Left kidney (tissue), 2 donors: ENCODE measurements around the gene ACTG2. TPM values are rescaled to one million over a fixed set of nuclear protein-coding genes. Genes with fewer than 3 reads are reported as not detected.
A peak's percentile ranks its signal among the peaks of the same experiment; 100 is the strongest.
"Not testable (repeated sequence)": the region's sequence is repeated elsewhere in the genome, so short reads cannot be mapped to it uniquely, and the experiment has no call there.

Experiments used
- DNase-seq: peaks from one replicate; pipeline ENCODE4 v3.0.0-alpha.2; 2013
- polyA plus RNA-seq: library from polyadenylated mRNA; unstranded; fragments of 120-200 nt; gene quantifications from one replicate; pipeline ENCODE4 v1.2.1, GENCODE V29; 2013; ENCODE audit not compliant: insufficient read length

The ACTG2 gene
- polyA plus RNA-seq, 1 donor: 0.40 TPM

DNA sequence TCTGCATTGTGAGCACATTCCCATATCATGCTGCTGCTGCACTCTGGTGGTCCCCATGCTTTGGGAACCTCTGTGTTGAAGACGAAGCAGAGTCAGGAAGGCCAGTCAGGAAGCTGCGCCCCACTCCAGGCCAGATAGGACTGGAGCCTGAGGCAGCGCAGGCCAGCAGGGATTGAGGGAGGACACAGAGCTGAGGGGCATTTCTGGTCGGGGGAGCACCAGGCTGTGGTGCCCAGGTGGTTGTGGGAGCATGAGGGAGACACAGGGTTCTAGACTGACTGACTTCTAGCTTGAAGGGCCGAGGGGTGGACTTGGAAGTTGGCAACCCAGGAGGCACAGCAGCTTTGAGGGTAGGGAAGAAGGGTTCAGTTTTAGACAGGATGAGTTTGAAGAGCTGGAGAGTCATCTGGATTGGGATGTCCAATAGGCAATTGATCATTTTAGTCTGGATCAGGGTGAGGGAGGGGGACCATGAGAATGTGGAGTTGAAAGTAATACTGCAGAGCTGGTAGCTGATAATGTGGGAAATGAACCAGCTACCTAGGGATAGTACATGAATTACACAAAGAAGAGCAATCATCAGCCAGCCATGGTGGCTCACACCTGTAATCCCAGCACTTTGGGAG, 1.4 kb upstream of the ACTG2 start:
- DNase-seq: no peak

DNA sequence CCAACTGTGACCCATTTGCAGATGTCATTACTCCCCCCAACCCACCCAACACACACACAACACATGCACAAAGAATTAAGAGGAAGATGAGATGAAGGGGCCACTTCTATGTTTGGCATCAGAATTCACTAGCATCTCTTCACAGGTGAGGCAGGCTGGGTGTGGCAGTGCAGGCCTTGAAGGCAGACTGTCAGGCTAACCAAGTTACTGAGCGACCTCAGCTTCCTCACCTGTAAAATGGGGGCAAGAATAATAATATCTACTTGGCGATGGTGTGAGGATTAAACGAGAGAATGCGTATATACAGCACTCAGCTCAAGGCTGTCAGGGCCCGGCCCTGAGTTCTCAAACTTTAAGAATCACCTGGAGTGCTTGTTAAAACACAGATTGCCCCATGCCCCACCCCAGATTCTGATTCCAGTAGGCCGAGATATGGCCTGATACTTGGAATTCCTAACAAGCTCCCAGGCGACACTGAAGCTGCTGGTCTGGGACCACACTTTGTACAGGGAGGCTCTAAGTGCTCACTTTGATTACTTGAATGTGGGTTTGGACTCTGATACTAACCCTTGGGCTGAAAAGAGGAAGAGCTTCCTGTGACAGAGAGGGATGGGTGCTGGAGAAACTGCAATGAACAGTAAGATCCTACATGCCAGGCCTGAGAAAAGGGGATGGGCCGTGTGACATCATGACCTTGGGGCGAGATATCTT, 1.1 kb downstream of the ACTG2 start:
- DNase-seq: no peak

DNA sequence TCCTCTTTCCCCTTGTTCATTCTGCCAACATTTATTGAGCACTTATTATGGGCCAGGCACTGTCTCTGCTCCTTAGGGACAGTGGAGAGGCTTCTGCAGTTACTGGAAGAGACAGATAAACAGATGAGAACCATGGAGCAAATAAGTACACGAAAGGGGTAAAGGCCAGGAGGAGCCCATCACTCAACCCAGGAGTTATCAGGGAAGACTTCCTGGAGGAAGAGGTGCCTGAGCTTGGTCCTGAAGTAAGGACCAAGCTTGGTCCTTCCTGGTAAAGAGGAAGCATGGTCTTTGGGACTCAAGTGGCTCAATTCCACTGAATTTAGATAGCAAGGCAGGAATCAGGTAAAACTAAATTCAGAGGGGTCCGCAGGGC, 1.7 kb downstream of the ACTG2 start:
- no peak for DNase-seq

DNA sequence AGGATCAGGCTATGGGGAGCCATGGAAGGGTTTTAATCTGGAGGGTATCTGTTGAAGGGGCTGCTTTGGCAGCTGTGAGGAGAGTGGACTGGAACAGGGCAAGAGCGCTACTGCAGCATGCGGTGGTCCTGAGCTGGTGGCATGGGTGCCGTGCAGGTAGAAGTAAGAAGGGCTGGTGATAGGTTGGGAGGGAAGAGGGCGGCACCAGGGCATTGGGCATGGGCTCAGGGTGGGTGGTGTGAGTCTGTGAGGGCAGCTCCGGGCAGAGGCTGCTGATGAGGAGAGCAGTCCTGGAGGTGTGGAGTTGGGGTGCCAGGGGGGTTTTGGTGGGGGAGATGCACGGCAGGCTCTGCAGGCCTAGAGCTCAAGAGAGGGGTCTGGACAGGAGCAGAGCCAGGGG, 2.1 kb downstream of the ACTG2 start:
- DNase-seq: no peak

DNA sequence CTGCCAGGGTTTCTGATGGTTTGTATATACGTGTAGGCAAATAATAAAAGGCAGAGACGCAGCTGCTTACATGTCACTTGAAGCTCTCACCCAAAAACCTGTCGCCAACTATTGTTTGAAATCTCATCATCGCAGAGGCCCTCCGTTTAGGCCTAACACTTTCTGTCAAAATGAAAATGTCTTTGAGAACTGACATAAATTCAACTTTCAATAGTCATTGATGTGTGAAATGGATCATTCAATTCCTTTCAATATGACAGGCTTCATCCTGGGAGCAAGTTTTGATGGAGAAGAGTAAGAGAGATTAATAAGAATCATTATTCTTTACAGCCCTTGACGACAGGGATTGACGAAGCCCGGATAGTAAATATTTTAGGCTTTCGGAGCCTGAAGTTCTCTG, 2.7 kb downstream of the ACTG2 start:
- DNase-seq: no peak

DNA sequence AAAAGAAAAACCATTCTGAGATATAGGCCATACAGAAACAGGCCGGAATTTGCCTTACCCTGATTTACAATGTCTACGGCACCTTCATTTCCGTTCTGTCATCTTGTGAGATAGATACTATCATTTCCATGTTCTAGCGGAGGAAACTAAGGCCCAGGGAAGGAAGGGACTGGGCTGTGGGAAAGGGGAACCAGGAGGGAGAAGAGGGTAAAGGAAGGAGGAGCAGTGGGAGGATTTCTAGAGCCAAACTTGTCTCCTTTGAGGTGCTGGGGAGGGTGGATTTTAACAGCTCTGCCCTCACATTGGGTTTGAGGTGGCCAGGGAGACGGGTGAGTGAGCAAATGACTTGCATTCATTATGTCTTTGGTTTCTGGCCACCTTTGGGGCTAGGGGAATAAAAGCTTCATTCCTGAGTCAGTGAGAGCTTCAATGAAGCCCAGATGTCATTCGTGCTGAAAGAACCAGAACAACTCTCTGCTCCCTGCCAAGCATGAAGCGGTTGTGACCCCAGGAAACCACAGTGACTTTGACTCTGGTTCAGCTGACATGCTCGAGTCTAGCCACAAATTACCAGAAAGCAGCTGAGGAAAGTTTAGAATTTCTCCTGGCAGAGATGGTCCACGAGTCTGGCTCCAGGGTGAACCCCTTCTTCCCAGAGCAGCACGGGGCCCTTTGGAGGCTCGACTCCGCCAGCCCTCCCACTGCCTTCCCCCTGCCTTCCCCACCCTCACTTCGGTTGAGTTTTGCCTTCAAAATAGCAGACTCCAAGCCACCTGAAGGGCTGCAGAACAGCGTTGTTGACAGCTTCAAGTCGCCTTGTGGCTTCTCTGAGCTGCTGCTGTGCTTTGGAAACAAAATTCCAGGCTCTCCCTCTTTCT, 3.8 kb downstream of the ACTG2 start:
- no peak for DNase-seq

DNA sequence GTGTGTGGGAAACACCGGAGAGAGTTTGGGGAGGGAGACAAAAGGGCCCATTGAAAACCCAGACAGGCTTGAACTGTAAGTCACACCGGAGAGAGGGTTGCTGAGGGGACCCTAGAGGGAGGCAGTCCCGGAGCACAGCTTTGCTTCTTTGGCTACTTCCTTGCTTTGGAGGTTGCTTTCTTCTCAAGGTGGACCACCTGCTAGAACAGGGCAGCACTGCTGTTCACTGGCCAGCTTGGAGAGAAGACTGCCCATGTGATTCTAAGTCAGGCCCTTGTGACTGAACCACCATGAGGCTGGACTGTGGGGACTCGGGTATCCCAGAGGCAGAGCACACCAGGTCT, 4.4 kb downstream of the ACTG2 start:
- DNase-seq: no peak

DNA sequence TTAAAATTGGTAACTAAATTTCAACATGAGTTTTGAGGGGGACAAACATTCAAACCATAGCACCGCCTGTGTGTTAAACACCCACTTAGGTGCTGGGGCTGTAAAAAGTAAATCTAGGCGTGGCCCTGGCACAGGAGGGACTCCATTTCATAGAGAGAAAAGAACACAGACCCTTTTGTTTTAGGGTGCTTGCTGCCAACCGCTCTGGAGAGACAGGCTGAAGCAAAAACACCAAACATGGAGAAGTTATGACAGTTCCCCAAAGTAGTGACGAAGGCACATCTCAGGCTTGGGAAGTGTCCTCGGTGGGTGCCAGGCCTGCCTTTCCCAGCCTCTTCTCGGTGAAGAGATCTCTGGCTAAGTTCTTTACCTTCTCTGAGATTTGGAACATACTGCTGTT, 5.1 kb downstream of the ACTG2 start:
- no peak for DNase-seq

DNA sequence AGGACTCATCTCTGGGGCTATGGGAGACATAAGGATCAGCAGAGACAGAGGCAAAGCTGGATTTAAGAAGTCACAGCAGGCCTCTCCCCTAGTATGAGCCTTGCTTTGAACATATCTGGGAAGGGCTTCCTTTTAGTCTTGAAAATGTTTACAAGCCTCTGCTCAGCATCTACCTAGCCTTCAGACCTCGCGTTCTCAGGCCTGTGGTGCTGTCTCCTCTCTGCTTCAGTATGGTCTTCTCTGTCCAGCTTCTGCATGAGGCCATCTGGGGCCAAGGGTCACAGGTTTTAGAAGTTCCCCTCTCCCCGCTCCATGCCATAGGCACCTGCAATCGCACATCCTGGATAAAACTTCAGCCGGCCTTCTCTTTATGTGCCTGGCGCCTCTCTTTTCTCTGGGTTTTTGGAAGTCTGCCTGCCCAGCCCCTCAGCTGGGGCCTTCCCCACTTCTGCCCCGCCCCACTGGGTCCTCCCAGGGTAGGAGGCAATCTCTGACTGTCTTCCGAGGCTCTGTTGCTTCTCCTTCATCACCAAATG, 7.1 kb downstream of the ACTG2 start:
- no peak for DNase-seq

DNA sequence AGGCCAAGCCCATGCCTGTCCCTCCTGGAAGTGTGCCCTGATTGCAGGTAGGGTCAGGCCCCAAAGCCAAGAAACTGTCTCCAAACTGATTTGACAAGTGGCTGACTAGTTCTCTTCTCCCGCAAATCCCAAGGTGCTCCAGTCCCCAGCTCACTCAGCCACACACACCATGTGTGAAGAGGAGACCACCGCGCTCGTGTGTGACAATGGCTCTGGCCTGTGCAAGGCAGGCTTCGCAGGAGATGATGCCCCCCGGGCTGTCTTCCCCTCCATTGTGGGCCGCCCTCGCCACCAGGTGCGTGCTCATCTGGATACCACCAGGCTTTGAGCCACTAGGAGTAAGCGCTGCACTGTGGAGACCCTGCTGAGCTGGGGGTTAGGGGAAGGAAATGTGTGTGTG, 8.3 kb downstream of the ACTG2 start:
- DNase-seq: no peak

DNA sequence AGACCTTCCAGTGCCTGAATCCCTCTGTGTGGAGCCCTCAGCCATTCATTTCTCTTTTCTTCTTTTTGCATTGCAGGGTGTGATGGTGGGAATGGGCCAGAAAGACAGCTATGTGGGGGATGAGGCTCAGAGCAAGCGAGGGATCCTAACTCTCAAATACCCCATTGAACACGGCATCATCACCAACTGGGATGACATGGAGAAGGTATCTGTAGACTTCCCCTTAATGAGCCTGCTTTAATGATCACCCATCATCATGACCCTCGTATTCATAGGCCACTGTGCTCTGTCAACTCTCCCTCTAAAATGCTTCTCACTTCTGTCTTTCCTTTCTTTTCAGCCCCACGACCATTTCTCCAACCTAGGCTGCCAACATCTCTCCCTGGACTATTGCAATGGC, 9.5 kb downstream of the ACTG2 start:
- no peak for DNase-seq

DNA sequence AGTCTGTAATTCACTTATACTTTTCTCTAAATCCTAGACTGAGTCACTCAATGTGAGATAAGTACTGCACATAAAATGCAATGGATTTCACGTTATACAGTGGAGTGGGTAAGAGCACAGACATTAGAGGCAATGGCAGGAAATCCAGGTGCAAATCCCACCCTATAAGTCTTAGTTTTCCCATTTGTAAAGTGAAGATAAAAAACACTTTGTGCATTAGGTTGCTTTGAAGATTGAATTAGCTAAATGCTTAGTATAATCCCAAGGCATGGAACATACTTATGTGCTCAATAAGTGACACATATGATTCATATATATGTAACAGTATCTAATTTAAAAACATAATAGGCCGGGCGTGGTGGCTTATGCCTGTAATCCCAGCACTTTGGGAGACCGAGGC, 10.5 kb downstream of the ACTG2 start:
- no peak for DNase-seq

DNA sequence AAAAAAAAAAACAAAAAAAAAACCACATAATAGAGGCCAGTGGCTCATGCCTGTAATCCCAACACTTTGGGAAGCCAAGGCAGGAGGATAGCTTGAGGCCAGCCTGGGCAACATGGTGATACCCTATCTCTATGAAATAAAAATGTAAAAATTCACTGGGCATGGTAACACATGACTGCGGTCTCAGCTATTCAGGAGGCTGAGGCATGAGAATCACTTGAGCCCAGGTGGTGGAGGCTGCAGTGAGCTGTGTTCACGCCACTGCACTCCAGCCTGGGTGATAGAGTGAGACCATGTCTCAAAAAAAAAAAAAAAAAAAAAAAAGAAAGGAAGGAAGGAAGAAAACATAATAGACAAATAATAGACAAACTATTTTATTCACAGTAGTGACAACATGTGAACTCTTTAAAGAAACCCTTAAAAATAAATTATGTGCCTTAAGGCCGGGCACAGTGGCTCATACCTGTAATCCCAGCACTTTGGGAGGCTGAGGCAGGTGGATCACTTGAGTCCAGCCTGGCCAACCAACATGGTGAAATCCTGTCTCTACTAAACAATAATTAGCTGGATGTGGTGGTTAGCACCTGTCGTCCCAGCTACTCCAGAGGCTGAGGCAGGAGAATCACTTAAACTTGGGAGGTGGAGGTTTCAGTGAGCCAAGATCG, 11.3 kb downstream of the ACTG2 start:
- not testable (repeated sequence) for DNase-seq

DNA sequence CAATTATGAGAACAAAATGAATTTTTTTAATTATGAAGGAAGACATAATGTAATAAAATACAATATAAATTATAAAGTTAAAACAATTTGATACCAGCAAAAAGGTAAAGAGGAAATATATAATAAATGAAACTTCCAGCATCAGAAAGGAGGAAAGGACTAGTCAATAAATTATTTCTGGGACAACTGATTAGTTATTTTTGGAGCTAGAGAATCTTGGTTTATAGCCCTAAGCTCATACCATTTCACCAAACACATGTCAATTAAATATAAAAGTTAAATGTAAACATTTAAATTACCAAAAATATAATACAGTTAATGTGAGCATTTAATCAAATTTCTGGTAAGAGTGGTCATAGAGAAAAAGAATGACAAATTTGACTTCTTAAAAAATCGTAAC, 12.1 kb downstream of the ACTG2 start:
- no peak for DNase-seq

DNA sequence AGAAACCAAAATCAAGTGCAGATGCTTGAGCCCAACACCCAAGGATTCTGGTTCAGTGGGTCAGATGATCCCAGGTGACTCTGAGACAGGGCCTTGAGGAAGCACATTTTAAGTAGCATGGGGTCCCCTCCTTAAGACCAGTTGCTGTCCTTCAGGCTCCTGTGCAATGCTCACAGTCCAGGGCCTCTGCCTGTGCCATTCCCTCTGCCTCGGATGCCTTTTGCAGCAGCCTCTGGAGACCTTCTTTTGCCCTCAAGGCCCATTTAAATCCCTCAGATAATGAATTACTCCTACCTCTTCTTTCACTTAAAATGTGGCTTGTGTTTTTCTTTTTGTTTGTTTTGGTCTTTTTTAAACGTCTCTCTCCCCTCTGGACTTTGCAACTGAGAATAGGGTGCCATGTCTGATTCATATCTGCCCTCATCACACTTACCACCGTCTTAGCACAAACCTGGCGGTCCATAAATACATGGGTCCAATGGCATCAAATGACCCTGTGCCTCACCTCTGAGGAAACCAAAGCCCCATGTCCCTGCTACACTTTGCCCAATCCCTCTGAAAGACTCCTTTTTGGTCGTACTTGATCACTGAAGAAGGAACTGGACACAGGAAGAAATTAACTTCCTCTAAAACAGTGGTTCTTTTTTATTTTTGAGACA, 14.2 kb downstream of the ACTG2 start:
- no peak for DNase-seq

DNA sequence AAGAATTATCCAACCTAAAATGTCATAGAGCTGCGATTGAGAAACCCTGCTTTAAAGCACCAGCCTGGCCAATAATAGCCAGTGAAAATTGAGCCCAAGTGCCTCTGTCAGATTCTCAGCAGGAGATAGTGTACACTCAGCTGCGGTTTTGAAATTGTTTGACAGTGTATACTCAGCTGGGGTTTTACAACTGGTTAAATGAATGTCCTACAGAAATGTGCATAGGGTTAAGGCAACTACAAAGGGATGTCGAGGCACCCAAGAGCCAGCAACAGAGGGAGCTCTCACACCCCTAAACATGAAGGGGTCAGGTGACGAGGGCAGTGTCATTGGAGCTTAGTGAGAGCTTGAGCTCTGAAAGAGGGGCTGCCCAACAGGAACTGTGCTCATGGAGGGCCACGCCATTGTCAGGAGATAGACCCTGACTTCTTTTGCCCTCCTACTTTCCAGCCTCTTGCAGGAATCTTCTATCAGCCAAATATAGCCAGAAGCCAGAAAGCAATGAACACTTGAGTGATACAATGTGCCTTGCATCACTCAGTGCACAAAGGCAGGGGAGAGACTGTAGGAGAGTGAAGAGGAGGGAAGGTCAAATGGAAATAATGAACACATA, 15.1 kb downstream of the ACTG2 start:
- no peak for DNase-seq

DNA sequence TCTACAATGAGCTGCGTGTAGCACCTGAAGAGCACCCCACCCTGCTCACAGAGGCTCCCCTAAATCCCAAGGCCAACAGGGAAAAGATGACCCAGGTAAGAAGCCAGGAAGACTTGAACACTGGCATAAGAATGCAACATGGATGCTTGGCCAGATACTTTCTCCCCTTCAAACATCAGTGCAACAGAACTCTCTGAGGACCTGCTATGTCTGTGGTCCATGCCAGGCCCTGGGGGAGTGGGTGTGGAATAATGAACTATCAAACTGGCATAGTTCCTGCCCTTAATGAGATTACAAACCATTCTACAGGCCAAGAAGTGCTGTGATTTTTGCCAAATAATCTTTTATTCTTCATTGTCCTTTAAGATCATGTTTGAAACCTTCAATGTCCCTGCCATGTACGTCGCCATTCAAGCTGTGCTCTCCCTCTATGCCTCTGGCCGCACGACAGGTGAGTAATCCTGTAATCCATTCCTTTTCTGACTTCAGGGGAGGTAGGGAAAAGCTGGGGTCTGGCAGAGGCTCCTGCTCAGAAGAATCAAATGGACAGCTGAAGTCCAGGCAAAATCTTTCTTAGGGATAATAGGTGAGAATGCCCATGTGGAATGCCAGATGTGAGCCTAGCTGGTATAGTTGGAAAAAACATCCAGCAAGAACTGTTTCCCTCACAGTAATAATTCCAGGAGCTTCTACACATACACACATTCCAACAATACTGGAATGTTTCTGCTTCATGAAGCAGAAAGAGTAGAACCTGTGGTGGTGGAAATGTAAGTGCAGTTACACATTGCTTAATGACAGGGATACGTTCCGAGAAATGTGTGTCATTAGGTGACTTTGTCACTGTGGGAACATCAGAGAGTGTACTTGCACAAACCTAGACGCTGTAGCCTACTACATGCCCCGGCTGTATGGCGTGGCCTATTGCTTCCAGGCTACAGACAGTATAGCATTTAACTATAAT, 16.2 kb downstream of the ACTG2 start:
- peak; percentile 24 for DNase-seq

DNA sequence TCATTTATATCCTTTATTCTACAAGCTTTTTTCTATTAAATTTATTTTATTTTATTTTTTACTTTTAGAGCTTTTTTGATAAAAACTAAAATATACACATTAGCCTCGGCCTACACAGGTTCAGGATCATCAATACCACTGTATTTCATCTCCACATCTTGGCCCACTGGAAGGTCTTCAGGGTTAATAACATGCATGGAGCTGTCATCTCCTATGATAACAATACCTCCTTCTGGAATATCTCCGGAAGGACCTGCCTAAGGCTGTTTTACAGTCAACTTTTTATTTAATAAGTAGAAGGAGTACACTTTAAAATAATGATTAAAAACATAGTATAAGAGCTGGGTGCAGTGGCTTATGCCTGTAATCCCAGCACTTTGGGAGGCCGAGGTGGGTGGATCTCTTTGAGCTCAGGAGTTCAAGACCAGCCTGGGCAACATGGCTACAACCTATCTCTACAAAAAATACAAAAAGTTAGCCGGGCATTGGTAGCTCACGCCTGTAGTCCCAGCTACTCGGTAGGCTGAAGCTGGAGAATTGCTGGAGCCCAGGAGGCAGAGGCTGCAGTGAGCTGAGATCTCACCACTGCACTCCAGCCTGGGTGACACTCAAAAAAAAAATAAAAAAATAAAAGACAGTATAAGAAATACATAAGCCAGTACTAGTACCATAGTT, 18.2 kb downstream of the ACTG2 start:
- DNase-seq: no peak

DNA sequence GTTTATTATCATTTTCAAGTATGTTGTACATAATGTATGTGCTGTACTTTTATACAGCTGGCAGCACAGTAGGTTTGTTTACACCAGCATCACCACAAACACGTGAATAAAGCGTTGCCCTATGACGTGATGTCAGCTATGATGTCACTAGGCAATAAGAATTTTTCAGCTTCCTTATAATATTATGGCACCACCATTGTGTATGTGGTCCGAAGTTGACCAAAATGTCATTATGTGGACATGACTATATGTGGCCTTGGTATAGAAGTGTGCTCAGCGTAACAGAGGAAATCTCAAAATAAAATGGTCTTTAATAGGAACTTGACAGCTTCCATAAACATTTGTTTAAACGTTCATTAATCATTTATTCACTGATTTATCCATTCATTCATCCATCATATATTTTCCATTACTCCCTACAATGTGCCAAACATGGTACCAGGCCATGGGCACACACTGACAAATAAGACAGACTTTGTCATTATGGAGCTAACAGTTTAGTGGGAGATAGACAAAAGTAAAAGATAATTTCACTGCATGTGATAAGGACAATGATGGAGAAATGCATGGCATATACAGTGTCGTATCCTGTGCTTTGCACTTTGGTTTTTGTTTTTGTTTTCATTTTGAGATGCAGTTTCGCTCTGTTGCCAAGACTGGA, 18.9 kb downstream of the ACTG2 start:
- DNase-seq: no peak
